A673 (cell line): ENCODE measurements around the gene RPS16. TPM values are rescaled to one million over a fixed set of nuclear protein-coding genes. Genes with fewer than 3 reads are reported as not detected.

Experiments used
- BruUV-seq: library from RNA; stranded (reverse); fragments of 400-500 nt; replicated peaks from 2 replicates; lab custom pipeline; 2021; lab: Mats Ljungman, UMichigan
- CTCF ChIA-PET: fragments of 300-600 bp; sonication (Branson Sonifier 250); formaldehyde crosslinking; loops from one replicate; lab custom pipeline; 2022; ENCODE audit warnings: antibody characterized with exemption; lab: Charles Lee
- POLR2A ChIA-PET: fragments of 300-600 bp; sonication (Branson Sonifier 250); formaldehyde crosslinking; loops from one replicate; lab custom pipeline; 2022; ENCODE audit warnings: antibody characterized with exemption; ENCODE audit not compliant: low non-redundant PET; lab: Charles Lee
- DNase-seq: peaks from one replicate; pipeline ENCODE4 v3.0.0-alpha.2; 2015; ENCODE audit warnings: low spot score
- H3K27ac ChIP-seq: fragments of 200-600 bp; sonication (generic); 2 replicates; pipeline ENCODE4 v1.5.1; 2016; ENCODE audit warnings: mixed run types, low read depth, mild to moderate bottlenecking, mixed read lengths, antibody characterized with exemption, low read length; ENCODE audit not compliant: poor library complexity, severe bottlenecking
- H3K27me3 ChIP-seq: fragments of 200-600 bp; sonication (generic); replicated peaks from 2 replicates; pipeline ENCODE4 v1.6.1; 2017; ENCODE audit warnings: mixed run types, low read depth, mild to moderate bottlenecking, mixed read lengths, antibody characterized with exemption, low read length; ENCODE audit not compliant: insufficient read depth, poor library complexity
- H3K36me3 ChIP-seq: fragments of 200-600 bp; sonication (generic); 2 replicates; pipeline ENCODE4 v1.6.1; 2016; ENCODE audit warnings: mixed run types, mild to moderate bottlenecking, mixed read lengths, antibody characterized with exemption, low read length; ENCODE audit not compliant: insufficient read depth, poor library complexity, severe bottlenecking
- H3K4me1 ChIP-seq: fragments of 200-600 bp; sonication (generic); 2 replicates; pipeline ENCODE4 v1.6.1; 2017; ENCODE audit warnings: mixed run types, mild to moderate bottlenecking, mixed read lengths, antibody characterized with exemption, low read length; ENCODE audit not compliant: insufficient read depth, poor library complexity, severe bottlenecking
- H3K4me3 ChIP-seq: fragments of 200-600 bp; sonication (generic); 2 replicates; pipeline ENCODE4 v1.5.1; 2016; ENCODE audit warnings: low read depth, mixed run types, mild to moderate bottlenecking, mixed read lengths, low read length; ENCODE audit not compliant: poor library complexity, severe bottlenecking
- H3K9me3 ChIP-seq: fragments of 200-600 bp; sonication (generic); 2 replicates; pipeline ENCODE4 v1.6.1; 2016; ENCODE audit warnings: mixed run types, low read depth, mild to moderate bottlenecking, mixed read lengths, antibody characterized with exemption, low read length; ENCODE audit not compliant: poor library complexity, severe bottlenecking
- EZH2 ChIP-seq: fragments of 200-600 bp; sonication (generic); IDR thresholded peaks from 2 replicates; pipeline ENCODE4 v1.6.1; 2017; ENCODE audit warnings: borderline replicate concordance, low read depth, mild to moderate bottlenecking, mixed read lengths, antibody characterized with exemption, low read length; ENCODE audit not compliant: poor library complexity, severe bottlenecking
- intact Hi-C: fragments of 100-400 bp; cut with micrococcal nuclease; formaldehyde crosslinking; loops from one replicate; pipeline ENCODE4 v1.10.0; 2022; ENCODE audit not compliant: unreplicated experiment
- total RNA-seq: library from RNA; stranded (reverse); gene quantifications from 2 replicates; pipeline ENCODE4 v1.2.3, GENCODE V29; 2021
- TF ChIP-seq, protein P1 (sequence below): fragments of 300-800, 200-600 bp; sonication (generic); conservative IDR thresholded peaks from 2 replicates; pipeline ENCODE4 v1.5.1; 2017; ENCODE audit warnings: low read depth, mild to moderate bottlenecking, antibody characterized with exemption, low read length, moderate library complexity, mixed read lengths

Gene RPS16
- total RNA-seq, 1 experiment from 2014 or later, result 1,898 TPM

DNA sequence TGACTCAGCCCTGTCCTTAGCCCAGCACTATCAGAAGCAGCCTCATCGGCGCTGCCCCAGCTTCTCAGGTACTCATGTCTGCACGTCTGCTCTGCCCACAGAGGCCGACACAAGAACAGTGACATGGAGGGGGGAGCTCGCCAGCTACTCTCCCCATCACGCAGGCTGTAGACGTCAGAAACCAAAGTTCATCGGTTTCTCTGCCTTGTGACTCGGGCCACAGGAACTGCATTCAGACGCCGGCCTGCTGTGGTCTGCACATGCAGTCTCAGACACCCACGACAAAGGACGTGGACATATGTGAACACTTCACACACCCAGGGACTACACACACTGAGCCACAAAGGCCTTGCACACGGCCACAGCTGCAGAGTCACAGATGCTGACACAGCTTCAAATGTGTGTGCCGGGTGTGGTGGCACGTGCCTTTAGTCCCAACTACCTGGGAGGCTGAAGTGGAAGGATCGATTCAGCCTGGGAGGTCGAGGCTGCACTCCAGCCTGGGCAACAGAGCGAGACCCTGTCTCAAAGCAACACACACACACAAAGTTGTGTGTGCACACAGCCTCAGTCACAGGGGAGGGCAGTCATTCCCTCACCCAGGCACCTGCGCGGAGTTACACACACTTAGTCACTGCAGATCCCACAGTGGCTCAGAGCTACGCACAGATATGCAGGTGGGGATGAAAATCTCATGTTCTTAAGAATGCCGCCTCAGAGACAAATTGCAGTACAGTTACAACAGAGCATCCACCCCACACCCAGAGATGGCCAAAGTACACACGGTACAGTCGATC, 34.0 kb downstream of the RPS16 start:
- Histone ChIP-seq H3K27me3 (no peaks in the 10 kb centered on the region), H3K4me1 (peaks cover 27% of the 10 kb centered on the region), H3K4me3 (no peak overlapping the region), H3K27ac (peak overlapping the region; percentile 98), H3K36me3 (no peaks in the 10 kb centered on the region), H3K9me3 (no peaks in the 10 kb centered on the region)
- DNase-seq, result no peak
- TF ChIP-seq, protein P1, sequence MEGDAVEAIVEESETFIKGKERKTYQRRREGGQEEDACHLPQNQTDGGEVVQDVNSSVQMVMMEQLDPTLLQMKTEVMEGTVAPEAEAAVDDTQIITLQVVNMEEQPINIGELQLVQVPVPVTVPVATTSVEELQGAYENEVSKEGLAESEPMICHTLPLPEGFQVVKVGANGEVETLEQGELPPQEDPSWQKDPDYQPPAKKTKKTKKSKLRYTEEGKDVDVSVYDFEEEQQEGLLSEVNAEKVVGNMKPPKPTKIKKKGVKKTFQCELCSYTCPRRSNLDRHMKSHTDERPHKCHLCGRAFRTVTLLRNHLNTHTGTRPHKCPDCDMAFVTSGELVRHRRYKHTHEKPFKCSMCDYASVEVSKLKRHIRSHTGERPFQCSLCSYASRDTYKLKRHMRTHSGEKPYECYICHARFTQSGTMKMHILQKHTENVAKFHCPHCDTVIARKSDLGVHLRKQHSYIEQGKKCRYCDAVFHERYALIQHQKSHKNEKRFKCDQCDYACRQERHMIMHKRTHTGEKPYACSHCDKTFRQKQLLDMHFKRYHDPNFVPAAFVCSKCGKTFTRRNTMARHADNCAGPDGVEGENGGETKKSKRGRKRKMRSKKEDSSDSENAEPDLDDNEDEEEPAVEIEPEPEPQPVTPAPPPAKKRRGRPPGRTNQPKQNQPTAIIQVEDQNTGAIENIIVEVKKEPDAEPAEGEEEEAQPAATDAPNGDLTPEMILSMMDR, result no peak
- TF ChIP-seq EZH2, result no peak
- ChIA-PET POLR2A (interaction anchor here (0.6 kb wide), 1 partner anchor 51 kb away, joined by 4 read pairs; no protein-coding TSS in a partner anchor), CTCF (no interaction called here)
- BruUV-seq, result no TSS peak
- intact Hi-C loops, result no loop called here

DNA sequence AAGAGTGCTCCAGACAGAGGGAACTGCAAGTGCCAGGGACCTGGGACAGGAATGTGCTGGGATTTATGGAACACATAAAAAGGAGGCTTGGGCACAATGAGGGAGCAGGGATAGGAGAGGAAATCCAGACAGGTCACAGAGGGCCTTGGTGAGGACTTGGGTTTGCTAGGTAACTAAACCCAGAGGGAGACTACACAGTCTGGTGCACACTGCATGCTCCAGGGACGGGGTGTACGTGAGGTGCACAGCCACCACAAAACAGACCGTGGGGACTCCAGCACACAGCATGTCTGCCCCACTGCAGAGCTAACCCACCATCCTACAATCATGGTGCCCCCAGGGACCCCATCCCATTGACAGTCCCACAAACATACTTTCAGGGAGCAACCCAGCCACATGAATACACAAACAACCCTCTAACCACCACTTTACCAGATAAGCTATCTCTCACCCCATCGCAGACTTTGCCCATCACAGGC, 34.6 kb downstream of the RPS16 start:
- Histone ChIP-seq H3K4me1 (peaks cover 27% of the 10 kb centered on the region), H3K9me3 (no peaks in the 10 kb centered on the region), H3K36me3 (no peaks in the 10 kb centered on the region), H3K27ac (peak overlapping the region; percentile 98), H3K4me3 (no peak overlapping the region), H3K27me3 (no peaks in the 10 kb centered on the region)
- intact Hi-C loops, result no loop called here
- BruUV-seq, result no TSS peak
- DNase-seq, result no peak
- ChIA-PET POLR2A (no interaction called here), CTCF (no interaction called here)
- TF ChIP-seq, protein P1, result no peak
- TF ChIP-seq EZH2, result no peak

DNA sequence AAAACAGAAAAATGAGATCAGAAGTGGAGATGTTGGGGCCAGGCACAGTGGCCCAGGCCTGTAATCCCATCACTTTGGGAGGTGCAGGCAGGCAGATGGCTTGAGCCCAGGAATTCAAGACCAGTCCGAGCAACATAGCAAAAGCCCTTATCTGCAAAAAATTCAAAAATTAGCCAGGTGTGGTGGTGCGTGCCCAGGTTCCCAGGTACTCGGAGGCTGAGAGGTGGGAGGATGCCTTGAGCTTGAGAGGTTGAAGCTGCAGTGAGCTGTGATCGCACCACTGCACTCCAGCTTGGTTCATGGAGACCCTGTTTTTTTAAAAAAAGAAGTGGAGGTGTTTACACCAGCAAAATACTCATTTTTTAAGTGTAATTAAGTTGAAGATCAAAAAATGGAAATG, 35.7 kb downstream of the RPS16 start:
- intact Hi-C loops, result no loop called here
- H3K36me3 ChIP-seq, result no peaks in the 10 kb centered on the region
- TF ChIP-seq EZH2, result no peak
- TF ChIP-seq, protein P1, result no peak
- H3K4me3 ChIP-seq, result no peak overlapping the region
- H3K4me1 ChIP-seq, result peaks cover 27% of the 10 kb centered on the region
- no TSS peak for BruUV-seq
- ChIA-PET CTCF (no interaction called here), POLR2A (no interaction called here)
- no peaks in the 10 kb centered on the region for H3K27me3 ChIP-seq
- no peak for DNase-seq
- H3K9me3 ChIP-seq, result no peaks in the 10 kb centered on the region
- H3K27ac ChIP-seq, result no peak overlapping the region
